HG03378 (cell line): ENCODE measurements around the gene INPP4B.

Experiments used
- ATAC-seq: cut with Tn5 transposase; IDR thresholded peaks from one replicate; pipeline ENCODE4 v1.9.1; 2021; ENCODE audit warnings: mild to moderate bottlenecking, moderate library complexity; ENCODE audit not compliant: unreplicated experiment

The INPP4B gene

GRCh38 chr4:142846108-142846728, at the start of gene INPP4B:
INPP4B (minus strand) TSS chr4:142846301.
- no peak for ATAC-seq

- no peak for ATAC-seq
These were observed 46.9 kb upstream of the INPP4B start for GRCh38 chr4:142893012-142893411.

- no peak for ATAC-seq
These were observed 40.5 kb upstream of the INPP4B start for GRCh38 chr4:142886566-142886965.

GRCh38 chr4:142883040-142883832, 37.1 kb upstream of the INPP4B start:
- ATAC-seq: no peak

DNA sequence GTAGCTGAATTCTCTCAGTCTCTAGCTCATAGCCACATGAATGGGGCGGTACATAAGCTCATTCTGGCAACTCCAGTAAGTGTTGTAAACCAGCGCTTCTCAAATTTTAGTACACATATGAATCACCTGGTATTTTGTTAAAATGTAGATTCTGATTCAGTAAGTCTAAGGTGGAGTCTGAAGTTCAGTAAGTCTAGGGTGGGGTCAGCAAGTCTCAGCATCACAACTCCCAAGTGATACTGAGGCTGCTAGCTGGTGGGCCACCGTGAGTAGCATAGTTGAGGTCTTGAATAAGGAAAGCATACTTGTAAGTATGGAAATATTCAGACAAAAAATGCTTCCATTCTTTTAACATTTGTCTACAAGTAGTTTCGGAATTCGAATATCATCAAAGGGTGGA, 36.1 kb upstream of the INPP4B start:
- ATAC-seq: no peak

DNA sequence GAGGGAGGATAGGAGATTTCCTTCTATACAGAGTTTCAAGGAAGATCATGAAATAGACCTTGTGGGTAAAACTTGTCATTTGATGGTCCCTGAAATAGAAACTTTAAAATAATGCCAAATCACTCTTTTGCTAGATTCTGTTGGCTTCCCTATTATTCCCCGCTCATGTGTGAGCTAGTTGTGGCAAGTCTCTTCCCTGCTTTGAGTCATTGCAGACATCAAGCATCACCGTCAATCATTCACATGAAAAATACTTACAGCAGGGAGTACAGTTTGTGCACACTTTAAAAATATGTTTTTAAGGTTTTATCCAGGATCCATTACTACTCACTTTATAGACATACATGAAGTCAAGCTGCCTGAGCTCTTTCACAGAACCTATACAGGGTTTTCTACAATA, 35.2 kb upstream of the INPP4B start:
- ATAC-seq: no peak

DNA sequence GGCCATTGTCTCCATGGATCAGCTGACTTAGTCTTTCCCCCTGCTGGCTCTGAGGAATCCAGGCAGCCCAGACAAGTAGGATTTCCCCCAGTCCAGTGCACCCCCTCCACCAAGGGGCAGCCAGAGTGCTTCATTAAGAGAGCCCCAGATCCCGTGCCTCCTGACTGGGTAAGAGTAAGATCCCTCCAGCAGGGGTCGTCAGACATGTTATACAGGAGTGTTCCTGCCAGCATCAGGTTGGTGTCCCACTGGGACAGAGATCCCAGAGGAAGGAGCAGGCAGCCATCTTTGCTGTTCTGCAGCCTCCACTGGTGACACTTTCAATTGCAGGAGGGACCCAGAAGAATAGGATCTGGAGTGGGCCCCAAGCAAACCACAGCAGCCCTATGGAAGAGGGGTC, 29.0 kb upstream of the INPP4B start:
- ATAC-seq: no peak

DNA sequence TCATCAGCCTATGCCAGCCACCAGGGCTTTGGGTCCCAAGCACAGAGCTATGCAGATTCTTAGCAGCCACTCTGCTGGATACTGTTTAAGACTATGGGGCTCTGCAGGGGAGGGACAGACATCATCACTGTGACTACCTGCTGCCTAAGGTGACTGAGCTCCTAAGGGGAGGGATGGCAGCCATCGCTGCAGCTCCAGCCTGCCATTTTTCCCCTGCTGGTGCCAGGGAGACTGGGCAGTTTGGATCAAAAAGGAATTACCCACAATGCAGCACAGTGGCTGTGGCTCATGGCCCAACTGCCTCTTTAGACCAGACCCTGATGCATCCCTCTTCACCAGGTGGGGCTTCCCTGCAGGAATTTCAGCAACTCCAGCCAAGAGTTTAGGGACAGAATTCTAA, 28.6 kb upstream of the INPP4B start:
- ATAC-seq: no peak

- no peak for ATAC-seq
These were observed 20.6 kb upstream of the INPP4B start for GRCh38 chr4:142866685-142867084.

GRCh38 chr4:142861351-142861750, 15.2 kb upstream of the INPP4B start:
- ATAC-seq: no peak

GRCh38 chr4:142858965-142859364, 12.9 kb upstream of the INPP4B start:
- ATAC-seq: no peak

DNA sequence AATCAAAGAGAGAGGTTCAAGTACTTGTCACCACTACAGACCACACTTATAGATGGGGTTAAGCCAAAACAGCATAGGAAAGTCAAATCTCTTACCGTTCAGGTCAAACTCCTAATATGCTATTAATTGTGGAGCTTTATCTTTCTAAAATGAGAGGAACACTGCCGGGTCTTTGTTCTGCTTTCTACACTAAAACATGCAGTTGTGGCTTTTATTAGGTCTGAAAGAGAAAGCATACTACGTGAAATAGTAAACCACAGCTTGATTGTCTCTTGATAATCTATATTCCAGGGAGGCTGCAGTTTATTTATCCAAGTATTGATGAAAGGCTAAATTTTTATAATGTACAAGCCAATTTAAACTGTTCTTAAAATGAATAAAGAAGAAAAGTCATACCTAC, 12.3 kb upstream of the INPP4B start:
- ATAC-seq: no peak

GRCh38 chr4:142856576-142856975, 10.5 kb upstream of the INPP4B start:
- no peak for ATAC-seq

GRCh38 chr4:142850478-142850877, 4.4 kb upstream of the INPP4B start:
- ATAC-seq: no peak

DNA sequence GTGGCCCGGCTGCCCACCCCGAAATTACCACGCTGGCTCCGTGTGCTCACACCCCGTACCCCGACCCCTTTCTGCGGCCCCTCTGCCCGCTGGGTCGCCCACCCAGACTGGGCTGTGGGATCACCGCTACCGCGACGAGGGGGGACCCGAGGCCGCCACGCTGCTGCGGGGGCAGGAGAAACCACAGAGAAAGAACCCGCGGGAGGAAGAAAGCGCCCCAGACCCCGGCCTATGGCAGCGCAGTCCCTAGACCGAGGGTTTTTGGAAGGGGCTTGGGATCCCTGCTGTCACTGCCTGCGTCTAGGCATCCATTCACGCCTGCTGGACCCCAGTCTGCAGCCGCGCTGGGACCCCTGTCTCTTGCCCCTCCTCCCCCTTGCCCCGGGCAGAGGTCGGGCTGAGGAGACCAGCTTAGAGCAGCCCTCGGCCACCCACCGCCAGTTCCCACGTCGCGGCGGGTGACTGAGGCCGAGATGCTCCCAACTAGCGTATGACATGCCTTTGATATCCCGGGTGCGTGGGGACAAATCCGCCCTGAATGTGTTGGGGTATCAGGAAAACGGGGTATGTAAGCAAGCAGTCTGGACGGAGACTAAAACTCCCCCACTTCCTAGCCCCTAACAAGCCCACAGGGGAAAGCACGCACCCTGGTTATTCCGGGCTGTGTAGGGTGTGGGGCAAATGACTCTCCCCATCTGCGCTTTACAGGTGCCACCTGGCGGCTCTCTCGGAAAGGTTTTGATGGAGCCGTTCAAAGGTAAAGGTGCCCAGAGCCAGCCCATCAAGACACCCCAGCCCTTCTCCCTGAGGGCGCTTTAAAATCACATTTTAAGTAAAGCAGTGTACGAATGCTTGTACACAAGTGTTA, 862 bp upstream of the INPP4B start:
- peak; percentile 59 for ATAC-seq

DNA sequence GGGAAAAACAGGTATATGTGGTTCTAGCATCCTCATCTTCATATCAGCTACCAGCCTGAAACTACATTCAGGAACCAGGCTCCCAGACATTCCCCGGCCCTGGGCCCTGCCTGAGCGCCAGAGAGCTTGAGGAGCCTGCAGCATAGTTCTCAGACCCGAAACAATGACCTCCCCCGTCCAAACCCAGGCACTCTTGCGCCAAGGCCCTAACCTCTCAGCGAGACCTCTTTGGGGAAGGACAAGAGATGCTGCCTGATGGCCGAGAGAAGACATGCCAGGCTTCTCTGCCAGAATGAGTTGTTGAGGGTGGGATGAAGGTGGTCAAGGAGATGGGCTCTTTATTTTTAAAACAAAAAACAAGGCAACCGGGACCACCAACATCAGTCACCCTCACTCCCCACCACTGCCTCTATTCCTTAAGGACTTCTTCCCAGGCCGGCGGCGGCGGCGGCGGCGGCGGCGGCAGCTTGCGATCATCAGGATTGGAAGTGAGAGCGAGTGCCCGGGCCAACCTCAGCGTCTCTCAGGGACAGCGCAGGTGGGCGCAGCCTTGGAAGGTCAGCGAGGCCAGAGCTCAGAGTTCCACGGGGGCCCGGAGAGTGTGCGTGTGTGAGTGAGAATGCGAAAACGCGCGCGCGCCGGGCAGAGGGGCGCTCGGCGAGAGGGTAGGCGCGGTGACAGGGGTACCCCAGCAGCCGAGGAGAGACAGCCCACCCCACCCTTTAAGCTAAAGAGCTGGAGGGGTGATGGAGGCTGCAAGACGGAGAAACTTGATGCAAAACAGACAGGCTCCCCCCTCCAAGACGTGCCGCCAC, 601 bp downstream of the INPP4B start:
- ATAC-seq: no peak

DNA sequence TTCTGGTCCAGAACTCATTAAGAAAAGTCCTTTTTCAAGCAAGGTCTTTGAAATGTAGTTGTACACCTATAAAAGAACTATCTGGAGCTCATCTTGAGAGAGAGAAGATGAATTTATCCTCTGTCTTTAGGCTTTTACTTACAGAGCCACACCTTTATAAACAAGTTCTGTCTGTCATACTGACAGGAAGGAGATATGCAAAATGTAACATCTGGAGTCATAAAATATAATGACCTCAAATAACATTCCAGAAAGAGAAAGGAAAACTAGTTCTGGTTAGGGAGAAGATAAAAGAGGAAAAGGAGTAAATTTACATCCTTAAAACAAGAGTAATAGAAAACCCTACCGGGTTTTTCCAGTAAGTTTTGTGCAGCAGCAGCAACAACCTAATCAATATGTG, 1.3 kb downstream of the INPP4B start:
- ATAC-seq: no peak

DNA sequence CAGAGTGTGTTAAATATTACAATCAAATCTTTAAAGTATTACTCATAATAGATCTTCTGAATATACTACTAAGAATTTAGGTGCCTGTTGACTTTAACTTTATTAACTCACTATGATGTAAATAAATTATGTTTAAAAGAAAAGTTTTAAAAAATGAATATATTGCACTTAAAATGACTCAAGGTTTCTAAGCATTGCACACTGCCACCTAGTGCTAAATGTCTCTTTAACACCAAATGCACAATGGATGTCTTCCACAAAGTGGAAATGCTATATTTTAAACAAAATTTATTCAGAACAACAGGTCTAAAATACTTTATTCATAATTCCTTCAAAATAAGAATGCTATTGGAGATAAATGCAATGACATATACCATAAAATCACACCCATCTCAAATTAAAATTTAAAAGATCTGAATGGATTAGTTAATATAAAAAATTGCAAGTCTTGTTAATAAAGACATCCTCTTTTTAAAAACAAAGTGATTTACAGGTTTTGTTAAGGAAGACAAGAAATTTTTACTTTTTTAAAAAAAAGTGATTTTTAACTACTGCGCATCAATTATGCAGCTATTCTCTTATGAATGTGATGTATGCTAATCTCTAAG, 5.5 kb downstream of the INPP4B start:
- peak; percentile 50 for ATAC-seq

GRCh38 chr4:142838778-142839177, 7.3 kb downstream of the INPP4B start:
- no peak for ATAC-seq

DNA sequence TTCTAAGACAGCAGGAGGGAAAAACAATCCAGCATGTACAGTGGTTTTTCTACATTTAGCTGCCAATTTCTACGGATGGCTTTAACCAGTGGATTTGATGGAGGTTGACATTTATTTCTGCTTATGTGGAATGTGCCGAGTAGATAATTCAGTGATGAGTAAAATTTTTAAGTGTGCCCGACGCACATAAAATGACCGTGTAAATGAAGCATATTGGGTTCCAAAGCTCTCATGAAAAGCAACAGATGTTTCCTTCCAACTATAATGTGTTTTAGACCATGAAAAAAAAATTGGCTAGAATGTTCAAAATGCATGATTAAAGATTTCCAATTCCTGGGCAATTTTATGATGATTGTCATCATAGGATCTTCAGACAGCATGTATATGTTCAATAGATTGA, 14.1 kb downstream of the INPP4B start:
- no peak for ATAC-seq
